DOHH2 (cell line): ENCODE data around the gene SOX5.

Experiments
- EZH2phosphoT487 ChIP-seq: fragments of 200-600 bp; sonication (generic); IDR thresholded peaks from 2 replicates; pipeline ENCODE4 v1.6.1; 2017; ENCODE audit warnings: borderline replicate concordance, mild to moderate bottlenecking, antibody characterized with exemption, low read length, moderate library complexity, mixed read lengths
- TF ChIP-seq, protein P1 (sequence below): fragments of 200-600 bp; sonication (generic); IDR thresholded peaks from one replicate; pipeline ENCODE4 v1.5.1; 2014; ENCODE audit warnings: antibody characterized with exemption, mild to moderate bottlenecking, low read depth, low read length; ENCODE audit not compliant: poor library complexity, severe bottlenecking

DNA sequence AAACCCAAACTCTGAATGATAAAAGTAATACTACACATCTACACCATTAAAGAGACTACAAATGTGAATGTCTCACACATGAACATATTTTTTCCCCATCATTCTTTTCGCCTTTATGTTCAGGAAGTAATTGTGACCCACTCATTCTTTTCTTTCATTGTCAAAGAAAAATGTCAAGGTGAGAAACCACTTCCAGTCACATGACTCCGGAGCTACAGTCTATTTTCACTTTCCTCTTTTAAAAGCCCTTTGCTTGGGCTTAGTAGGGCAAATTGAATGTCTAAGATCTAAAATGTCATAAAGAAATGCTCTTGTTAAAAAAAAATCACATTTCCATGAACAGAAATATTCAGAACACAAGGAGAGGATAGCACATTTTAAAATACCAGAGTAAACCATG lies 461.3 kb downstream of the SOX5 start:
- TF ChIP-seq, protein P1, sequence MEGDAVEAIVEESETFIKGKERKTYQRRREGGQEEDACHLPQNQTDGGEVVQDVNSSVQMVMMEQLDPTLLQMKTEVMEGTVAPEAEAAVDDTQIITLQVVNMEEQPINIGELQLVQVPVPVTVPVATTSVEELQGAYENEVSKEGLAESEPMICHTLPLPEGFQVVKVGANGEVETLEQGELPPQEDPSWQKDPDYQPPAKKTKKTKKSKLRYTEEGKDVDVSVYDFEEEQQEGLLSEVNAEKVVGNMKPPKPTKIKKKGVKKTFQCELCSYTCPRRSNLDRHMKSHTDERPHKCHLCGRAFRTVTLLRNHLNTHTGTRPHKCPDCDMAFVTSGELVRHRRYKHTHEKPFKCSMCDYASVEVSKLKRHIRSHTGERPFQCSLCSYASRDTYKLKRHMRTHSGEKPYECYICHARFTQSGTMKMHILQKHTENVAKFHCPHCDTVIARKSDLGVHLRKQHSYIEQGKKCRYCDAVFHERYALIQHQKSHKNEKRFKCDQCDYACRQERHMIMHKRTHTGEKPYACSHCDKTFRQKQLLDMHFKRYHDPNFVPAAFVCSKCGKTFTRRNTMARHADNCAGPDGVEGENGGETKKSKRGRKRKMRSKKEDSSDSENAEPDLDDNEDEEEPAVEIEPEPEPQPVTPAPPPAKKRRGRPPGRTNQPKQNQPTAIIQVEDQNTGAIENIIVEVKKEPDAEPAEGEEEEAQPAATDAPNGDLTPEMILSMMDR, result no peak
- TF ChIP-seq EZH2phosphoT487, result no peak
